Measurements from ENCODE around the gene MXI1.

Gene MXI1

GRCh38 chr10:110278562-110279406 lies 71.4 kb downstream of the MXI1 start:
- no peak for DNase-seq

GRCh38 chr10:110279407-110279986 lies 72.1 kb downstream of the MXI1 start:
- no peak for DNase-seq

- DNase-seq = no peak
Observed at GRCh38 chr10:110284262-110284661, 76.9 kb downstream of the MXI1 start.

GRCh38 chr10:110285501-110285900 lies 78.1 kb downstream of the MXI1 start:
- no peak for DNase-seq

- DNase-seq = no peak
Observed at GRCh38 chr10:110286841-110287240, 79.4 kb downstream of the MXI1 start.

- DNase-seq = no peak
Observed at GRCh38 chr10:110296966-110297365, 89.6 kb downstream of the MXI1 start.

GRCh38 chr10:110300486-110300986 lies 93.1 kb downstream of the MXI1 start:
- DNase-seq = no peak

GRCh38 chr10:110303681-110304080 lies 96.3 kb downstream of the MXI1 start:
- no peak for DNase-seq

- DNase-seq = no peak
Observed at GRCh38 chr10:110304394-110304779, 97.0 kb downstream of the MXI1 start.

- DNase-seq = peak; percentile 96
Observed at GRCh38 chr10:110304780-110305421, 97.5 kb downstream of the MXI1 start, which contains the start of gene SMNDC1. SMNDC1 (minus strand) TSS chr10:110304920; CDS start chr10:110303587, 1,333 bp downstream.

- no peak for DNase-seq
Observed at GRCh38 chr10:110305767-110306451, 98.5 kb downstream of the MXI1 start.

- DNase-seq = no peak
Observed at GRCh38 chr10:110306452-110306768, 99.0 kb downstream of the MXI1 start.

GRCh38 chr10:110307805-110308204 lies 100.4 kb downstream of the MXI1 start:
- DNase-seq = no peak

GRCh38 chr10:110310741-110311140 lies 103.3 kb downstream of the MXI1 start:
- no peak for DNase-seq

- no peak for DNase-seq
Observed at GRCh38 chr10:110311357-110311949, 104.0 kb downstream of the MXI1 start.

GRCh38 chr10:110312206-110312605 lies 104.8 kb downstream of the MXI1 start:
- DNase-seq = no peak

- DNase-seq = no peak
Observed at GRCh38 chr10:110313674-110314073, 106.3 kb downstream of the MXI1 start.

GRCh38 chr10:110317866-110318850 lies 110.8 kb downstream of the MXI1 start:
- no peak for DNase-seq

GRCh38 chr10:110321869-110322620 lies 114.6 kb downstream of the MXI1 start:
- DNase-seq = no peak

GRCh38 chr10:110323503-110323902 lies 116.1 kb downstream of the MXI1 start:
- DNase-seq = peak; percentile 60

All from T1000 (cell line).